Measurements from ENCODE around the gene KDM8.

KDM8 gene

DNA sequence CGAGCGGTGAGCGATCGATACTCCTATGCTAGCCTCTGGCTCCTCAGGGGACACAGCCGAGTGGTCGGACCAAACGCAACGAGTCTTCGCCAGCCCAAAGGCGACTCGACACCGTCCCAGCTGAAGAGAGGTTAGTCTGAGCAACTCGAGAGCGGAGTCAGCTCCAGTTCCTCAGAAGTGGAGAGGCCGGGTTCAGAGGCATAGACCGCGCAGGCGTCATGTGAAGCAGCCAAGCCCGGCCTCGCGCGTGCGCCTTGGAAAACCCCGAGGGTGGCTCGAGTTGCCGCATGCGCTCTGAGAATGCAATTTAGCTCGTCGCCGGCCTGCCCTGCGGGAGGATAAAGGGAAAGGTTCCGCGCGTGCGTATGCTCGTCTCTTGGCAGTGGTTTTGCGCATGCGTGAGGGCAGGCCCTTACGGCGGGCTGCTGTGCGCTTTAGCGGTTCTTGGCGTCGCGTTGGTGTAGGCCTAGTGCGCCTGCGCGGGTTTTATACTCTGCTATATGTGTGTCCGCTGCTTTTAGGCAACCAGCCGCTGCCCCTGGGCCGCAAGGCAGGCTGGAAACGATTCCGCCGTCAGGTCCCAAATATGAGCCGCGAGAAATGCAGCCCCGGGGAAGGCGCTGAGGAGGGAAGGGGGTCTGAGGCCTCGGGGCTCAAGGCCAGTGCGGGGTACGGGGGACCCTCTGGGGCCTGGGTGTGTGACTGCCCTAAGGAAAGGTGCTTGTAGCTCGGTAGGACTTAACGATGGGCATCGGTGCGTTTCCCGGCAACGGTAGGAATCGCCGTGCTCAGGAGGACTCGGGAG is at the start of gene KDM8:
Gene KDM8 (plus strand): TSS at position 20 of the 805 bp plus-strand sequence. CDS start 6,598 bp downstream, outside the sequence.
- peak; percentile 97 to 99 for DNase-seq (ENCODE audit: low read depth in 1 of 2, low spot score in 1 of 2)

DNA sequence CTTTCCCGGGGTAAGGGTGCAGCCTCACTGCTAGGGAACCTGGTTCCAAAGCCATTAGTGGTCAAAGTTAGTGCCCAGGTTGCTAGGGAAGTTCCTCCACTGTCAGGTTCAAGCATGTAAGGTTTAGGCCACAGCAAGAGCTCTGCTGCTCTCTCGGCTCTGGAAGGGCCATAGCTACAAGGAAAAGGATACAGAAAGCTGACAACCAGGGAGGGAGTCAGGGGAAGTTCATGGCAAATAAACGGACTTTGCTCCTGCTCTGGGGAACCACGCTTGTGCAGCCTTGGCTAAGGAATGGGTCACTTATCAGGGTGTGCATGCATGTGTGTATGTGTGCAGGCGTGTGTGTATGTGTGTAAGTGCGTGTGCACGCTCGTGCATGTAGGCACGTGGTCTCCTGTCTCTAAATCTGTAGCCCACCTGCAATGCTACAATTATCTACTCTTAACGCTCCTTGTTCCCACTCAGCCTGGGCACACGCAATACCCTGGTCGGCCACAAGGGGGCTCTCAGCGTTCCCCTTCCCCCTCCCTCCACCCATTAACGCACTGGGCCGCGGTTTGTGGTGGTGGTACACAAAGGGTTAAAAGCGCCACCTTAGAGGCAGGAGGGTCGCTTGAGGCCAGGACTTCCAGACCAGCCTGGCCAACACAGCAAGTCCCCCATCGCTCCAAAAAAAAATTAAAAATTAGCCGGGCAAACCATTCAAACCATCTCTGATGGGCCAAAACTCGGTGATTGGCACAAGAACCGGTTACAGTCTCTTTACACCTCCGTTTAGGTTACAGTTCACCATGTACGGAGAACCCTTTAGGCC is 48.4 kb upstream of the KDM8 start:
- DNase-seq (ENCODE audit: low read depth in 1 of 2, low spot score in 1 of 2) = peak; percentile 47 to 66

DNA sequence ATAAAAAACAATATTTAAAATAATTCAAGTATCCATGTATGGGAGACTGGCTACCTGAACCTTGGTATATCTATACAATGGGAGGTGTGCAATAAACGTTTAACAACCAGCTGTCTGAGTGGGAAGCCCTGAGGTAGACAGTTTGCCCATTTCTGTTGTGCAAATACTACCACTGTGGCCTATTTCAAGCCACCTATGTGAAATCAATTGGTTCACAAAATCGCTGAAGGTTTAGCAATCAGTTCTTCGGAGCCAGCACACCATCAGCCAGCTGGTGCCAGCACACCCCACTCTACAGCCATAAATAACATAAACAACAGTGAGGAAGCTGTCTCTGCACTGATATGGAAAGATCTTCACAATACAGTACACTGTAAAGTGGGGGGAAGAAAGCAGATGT is 46.7 kb upstream of the KDM8 start:
- no peak for DNase-seq (ENCODE audit: low read depth in 1 of 2, low spot score in 1 of 2)

DNA sequence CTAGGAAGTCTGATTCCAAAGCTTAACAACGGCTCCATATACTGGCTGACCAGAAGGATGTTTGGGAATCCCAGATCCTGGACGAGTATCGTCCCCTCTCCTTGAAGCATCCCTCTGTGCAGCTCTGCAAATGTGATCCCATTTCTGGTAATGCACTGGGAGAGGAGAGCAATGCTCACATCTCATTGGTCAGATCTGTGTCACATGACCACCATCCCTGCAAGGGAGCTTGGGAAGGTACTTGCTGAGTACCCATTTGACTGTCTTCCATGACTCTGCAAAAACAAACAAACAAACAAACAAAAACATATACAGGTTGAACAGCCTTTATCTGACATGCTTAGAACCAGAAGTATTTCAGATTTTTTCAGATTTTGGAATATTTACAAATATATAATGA is 41.9 kb upstream of the KDM8 start:
- no peak for DNase-seq (ENCODE audit: low read depth in 1 of 2, low spot score in 1 of 2)

DNA sequence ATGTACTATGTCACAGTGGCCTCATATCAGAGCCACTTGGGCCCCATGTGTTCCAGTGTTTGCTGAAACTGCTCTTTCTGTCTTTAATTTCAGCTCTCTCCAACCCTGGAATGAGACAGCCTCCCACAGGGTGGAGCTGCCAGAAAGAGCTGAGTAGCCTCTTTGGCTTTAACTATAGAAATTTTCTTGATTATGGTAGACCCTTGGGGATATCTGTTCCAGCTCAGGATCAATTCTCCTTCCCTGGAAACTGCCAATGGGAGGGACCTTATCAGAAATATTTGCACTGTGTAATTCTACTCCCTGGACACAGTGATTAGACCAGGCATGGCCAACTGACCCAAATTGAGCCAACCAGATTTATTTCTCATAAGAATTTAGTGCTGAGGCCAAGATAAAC is 39.0 kb upstream of the KDM8 start:
- no peak for DNase-seq (ENCODE audit: low read depth in 1 of 2, low spot score in 1 of 2)

DNA sequence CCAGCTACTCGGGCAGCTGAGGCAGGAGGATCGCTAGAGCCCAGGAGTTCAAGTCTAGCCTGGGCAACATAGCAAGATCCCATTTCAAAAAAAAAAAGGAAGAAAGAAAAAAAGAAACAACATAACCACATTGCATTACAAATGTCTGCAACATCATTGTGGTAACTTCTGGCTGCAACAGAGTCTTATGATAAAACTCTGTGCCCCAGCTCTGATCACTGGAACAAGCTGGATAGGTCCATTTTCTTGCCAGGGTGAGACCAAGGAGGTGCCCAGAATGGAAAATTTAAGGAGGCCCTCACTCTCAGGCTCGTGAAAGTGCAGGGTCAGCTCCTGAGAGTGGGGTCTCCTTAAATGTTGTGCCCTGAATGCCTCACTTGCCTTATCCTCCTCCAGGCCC is 37.8 kb upstream of the KDM8 start:
- DNase-seq (ENCODE audit: low read depth in 1 of 2, low spot score in 1 of 2) = no peak

- no peak for DNase-seq (ENCODE audit: low read depth in 1 of 2, low spot score in 1 of 2)
Observed at GRCh38 chr16:27168790-27169189, 34.5 kb upstream of the KDM8 start.

- peak in 1 of 2 donors; percentile 49 for DNase-seq (ENCODE audit: low read depth in 1 of 2, low spot score in 1 of 2)
Observed at GRCh38 chr16:27169511-27170071, 33.7 kb upstream of the KDM8 start.

DNA sequence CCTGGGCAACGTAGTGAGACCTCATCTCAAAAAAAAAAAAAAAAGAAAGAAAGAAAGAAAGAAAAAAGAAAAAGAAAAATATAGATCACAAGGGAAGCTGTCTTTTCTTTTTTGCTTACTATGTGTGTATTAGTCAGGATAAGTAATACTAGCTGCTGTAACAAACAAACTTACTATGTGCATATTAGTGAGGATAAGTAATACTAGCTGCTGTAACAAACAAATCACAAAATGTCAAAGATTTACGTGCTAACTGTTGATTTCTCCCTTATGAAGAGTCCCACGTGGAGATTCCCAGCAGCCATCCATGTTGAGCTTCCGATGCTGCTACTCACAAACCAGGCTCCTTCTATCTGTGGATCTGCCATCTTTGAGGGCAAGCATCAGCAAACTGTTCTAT is 31.7 kb upstream of the KDM8 start:
- DNase-seq (ENCODE audit: low read depth in 1 of 2, low spot score in 1 of 2) = no peak

- DNase-seq (ENCODE audit: low read depth in 1 of 2, low spot score in 1 of 2) = peak in 1 of 2 donors; percentile 21
Observed at GRCh38 chr16:27174007-27174406, 29.3 kb upstream of the KDM8 start.

DNA sequence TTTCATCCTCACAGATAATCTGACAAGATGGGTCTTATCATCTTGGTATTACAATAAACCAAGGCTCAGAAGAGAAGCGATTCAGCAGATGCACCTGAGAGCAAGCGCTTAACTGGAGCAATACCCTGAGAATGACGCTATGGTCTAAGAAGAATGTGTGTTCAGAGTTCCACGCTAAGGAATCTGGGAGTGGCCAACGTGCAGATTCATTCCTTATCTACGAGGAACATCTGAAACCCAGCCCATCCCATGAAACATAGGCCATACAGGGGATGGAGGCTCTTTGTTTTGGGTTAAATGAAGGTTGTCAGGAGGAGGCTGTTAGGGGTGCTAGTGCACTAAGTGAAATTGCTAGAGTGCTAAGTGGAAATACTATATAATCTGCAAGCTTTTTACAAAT is 28.5 kb upstream of the KDM8 start:
- no peak for DNase-seq (ENCODE audit: low read depth in 1 of 2, low spot score in 1 of 2)

DNA sequence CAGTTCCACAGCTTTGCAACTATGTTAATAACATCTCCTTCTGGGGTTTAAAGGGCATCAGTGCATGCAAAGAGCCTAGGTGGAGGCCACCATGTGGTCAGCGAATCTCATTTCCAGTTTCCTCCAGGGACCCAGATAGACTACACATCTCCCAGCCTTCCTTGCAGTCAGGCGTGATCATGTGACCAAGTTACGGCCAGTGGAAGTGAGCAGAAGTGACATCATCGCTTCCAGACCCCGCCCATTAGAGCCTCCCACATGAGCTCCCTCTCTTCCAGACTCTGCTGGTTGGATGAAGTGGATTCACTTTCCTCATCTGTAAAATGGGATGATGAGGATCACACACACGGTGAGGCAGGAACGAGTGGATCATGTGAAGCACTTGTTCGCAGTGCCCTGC is 27.4 kb upstream of the KDM8 start:
- DNase-seq (ENCODE audit: low read depth in 1 of 2, low spot score in 1 of 2) = no peak

DNA sequence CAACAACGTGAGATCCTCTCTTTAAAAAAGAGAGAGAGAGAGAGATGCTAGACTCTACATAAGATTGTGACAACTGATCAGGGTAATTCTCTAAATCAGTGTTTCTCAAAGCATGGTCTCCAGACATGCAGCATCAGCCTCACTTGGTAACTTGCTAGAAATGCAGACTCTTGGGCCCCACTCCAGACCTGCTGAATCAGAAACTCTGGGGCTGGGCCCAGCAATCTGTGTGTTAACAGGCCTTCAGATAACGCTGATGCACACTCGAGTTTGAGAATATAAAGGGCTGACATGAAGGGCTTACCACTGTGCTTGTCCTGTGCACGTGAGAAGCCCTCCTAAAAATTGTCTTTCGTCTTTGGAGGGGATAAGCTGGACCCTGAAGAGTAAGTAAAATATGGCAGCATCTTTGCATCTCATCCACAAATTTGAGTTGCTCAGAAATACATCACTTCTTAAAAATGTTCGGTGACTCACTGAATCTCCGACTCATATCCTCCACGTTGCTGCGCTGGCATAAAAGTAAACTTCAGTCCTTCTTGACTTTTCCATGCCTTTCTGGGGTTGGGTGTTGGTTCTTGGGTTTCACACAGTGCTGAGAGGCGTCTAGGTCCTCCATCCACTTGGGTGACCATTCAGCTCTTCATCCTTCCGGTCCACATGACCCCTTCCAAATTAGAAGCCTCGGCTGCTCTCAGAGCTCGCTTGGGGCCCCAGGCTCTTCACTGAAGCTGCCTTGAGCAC is 26.1 kb upstream of the KDM8 start:
- no peak for DNase-seq (ENCODE audit: low read depth in 1 of 2, low spot score in 1 of 2)

GRCh38 chr16:27179500-27180072 is 23.7 kb upstream of the KDM8 start:
- DNase-seq (ENCODE audit: low read depth in 1 of 2, low spot score in 1 of 2) = peak; percentile 67 to 74

DNA sequence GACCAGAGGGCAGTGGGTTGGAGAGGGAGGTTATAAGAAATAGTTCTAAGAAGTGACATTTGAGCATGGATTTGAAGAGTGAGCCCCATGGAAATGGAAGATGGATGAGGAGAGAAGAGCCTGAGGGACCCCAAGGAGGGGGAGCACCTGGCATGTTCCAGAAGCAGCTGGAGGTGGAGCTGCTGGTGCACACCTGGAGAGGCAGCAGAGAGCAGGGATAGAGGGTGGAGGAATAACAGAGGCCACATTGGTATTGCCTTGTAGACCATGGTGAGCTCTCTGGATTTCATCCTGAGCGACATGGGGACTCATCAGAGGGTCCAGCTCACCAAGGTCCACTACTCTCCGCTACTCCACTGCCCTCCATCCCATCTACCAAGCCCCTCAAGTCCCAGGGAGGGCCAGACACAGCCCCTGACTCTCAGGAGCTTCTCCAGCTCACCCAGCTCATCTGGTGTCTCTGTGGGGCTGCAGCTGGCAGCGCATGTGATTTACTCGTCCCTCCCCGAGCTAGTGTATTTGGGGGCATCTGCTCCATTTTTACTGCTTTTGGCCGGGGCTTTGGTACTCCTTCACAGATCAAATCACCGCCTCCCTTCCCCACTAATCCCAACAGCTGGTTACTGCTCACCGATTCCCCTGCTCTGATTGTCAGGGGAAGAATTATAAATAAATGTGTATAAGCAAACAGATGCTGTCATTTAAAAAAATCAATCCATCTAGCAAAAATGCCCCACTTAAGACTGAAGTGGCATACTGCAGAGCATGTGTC is 22.1 kb upstream of the KDM8 start:
- no peak for DNase-seq (ENCODE audit: low read depth in 1 of 2, low spot score in 1 of 2)

GRCh38 chr16:27182906-27183405 is 20.4 kb upstream of the KDM8 start:
- no peak for DNase-seq (ENCODE audit: low read depth in 1 of 2, low spot score in 1 of 2)

DNA sequence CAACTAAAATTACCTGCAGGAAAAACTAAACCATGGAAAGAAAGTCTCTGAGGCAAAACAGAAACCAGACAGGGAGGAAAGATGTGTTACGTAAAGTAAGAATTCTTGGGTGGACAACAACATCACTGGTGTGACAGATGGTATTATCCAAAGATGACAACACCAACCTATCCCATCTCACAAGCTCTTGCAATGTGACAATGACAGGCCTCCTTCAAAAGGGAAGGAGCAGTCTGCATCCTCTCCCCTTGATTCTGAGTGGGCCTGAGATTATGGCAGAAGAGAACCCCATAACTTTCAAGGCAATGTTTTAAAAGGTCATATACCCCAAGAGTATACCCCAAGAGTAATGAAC is 17.6 kb upstream of the KDM8 start:
- DNase-seq (ENCODE audit: low read depth in 1 of 2, low spot score in 1 of 2) = no peak

DNA sequence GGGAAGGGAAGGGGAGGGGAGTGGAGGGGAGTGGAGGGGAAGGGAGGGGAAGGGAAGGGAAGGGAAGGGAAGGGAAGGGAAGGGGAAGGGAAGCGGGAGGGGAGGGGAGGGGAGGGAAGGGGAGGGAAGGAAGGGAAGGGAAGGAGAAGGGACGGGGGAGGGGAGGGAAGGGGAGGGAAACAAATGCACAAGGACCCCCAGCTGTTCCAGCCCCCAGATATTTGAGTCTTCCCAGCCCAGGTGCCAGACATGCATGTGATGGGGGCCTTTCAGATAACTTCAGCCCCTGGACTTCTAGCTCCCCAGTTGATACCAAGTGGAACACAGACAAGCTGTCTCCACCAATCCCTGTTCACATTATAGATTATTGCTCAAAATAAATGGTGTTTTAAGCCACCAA is 14.7 kb upstream of the KDM8 start:
- DNase-seq (ENCODE audit: low read depth in 1 of 2, low spot score in 1 of 2) = no peak

GRCh38 chr16:27189335-27189972 is 13.9 kb upstream of the KDM8 start:
- no peak for DNase-seq (ENCODE audit: low read depth in 1 of 2, low spot score in 1 of 2)
